Fibroblast of lung (primary cell): ENCODE measurements around the gene MSGN1. TPM values are rescaled to one million over a fixed set of nuclear protein-coding genes. Genes with fewer than 3 reads are reported as not detected.

Experiments
- DNase-seq, 2 donors: peaks; one replicate each; pipeline versions ENCODE4 v3.0.0 to v3.0.0-alpha.2; 2010; ENCODE audit warnings: low read depth in 2 of 2
- H2AFZ ChIP-seq: 2 replicates; pipeline ENCODE4 v1.5.1; 2012; ENCODE audit warnings: low read length, control low read depth, inconsistent platforms
- H3K27ac ChIP-seq: 2 replicates; pipeline ENCODE4 v1.5.1; 2011; ENCODE audit warnings: low read length, control low read depth; ENCODE audit not compliant: insufficient read depth
- H3K27me3 ChIP-seq: 2 replicates; pipeline ENCODE4 v1.5.1; 2011; ENCODE audit warnings: mild to moderate bottlenecking, low read length; ENCODE audit not compliant: control insufficient read depth, insufficient read depth
- H3K36me3 ChIP-seq: 2 replicates; pipeline ENCODE4 v1.5.1; 2011; ENCODE audit warnings: low read length; ENCODE audit not compliant: control insufficient read depth, insufficient read depth
- H3K4me1 ChIP-seq: 2 replicates; pipeline ENCODE4 v1.5.1; 2011; ENCODE audit warnings: low read length; ENCODE audit not compliant: control insufficient read depth, insufficient read depth; ENCODE audit errors: extremely low read depth
- H3K4me2 ChIP-seq: 2 replicates; pipeline ENCODE4 v1.5.1; 2011; ENCODE audit warnings: low read length, control low read depth; ENCODE audit not compliant: insufficient read depth; ENCODE audit errors: extremely low read depth
- H3K4me3 ChIP-seq, 4 experiments: fragments of 200-600 bp in 1 of 4; sonication (generic) in 1 of 4; replicated peaks in 1 of 4; 2 replicates each; pipeline ENCODE4 v1.5.1; 2011 to 2016; ENCODE audit warnings: low read length in 4 of 4, low read depth in 3 of 4, mild to moderate bottlenecking in 3 of 4, control low read depth in 2 of 4, inconsistent platforms in 1 of 4, mixed read lengths in 1 of 4; ENCODE audit not compliant: insufficient read depth in 1 of 4; ENCODE audit errors: control extremely low read depth in 1 of 4
- H3K79me2 ChIP-seq: 2 replicates; pipeline ENCODE4 v1.5.1; 2012; ENCODE audit warnings: mild to moderate bottlenecking, low read length, inconsistent platforms; ENCODE audit not compliant: control insufficient read depth, insufficient read depth
- H3K9ac ChIP-seq: 2 replicates; pipeline ENCODE4 v1.5.1; 2011; ENCODE audit warnings: mild to moderate bottlenecking, low read length, control low read depth; ENCODE audit not compliant: insufficient read depth
- H3K9me3 ChIP-seq: 2 replicates; pipeline ENCODE4 v1.5.1; 2012; ENCODE audit warnings: low read depth, low read length; ENCODE audit not compliant: control insufficient read depth, insufficient read depth
- H4K20me1 ChIP-seq: 2 replicates; pipeline ENCODE4 v1.5.1; 2011; ENCODE audit warnings: low read length; ENCODE audit not compliant: control insufficient read depth, insufficient read depth; ENCODE audit errors: extremely low read depth
- CTCF ChIP-seq, 2 donors: IDR thresholded peaks in 1 of 2; conservative IDR thresholded peaks in 1 of 2; 1 replicate in 1 of 2; 2 replicates in 1 of 2; pipeline ENCODE4 v1.5.1; 2011 to 2012; ENCODE audit warnings: low read length in 2 of 2, control low read depth in 1 of 2, inconsistent platforms in 1 of 2, low read depth in 1 of 2, mild to moderate bottlenecking in 1 of 2
- EZH2 ChIP-seq: IDR thresholded peaks from 2 replicates; pipeline ENCODE4 v1.5.1; 2012; ENCODE audit warnings: low read length, control low read depth, mild to moderate bottlenecking; ENCODE audit errors: missing control alignments
- polyA plus RNA-seq, 2 donors: library from polyadenylated mRNA; depleted of rRNA in 1 of 2; stranded (reverse) in 1 of 2; unstranded in 1 of 2; fragments of >200 nt; gene quantifications; 2 replicates each; pipeline ENCODE4 v1.2.1, GENCODE V29; 2011 to 2012; ENCODE audit warnings: missing spikeins in 1 of 2
- total RNA-seq: library from RNA; depleted of rRNA; stranded (reverse); fragments of >200 nt; gene quantifications from 2 replicates; pipeline ENCODE4 v1.2.1, GENCODE V29; 2014

Gene MSGN1
- total and polyA plus RNA-seq, 2 donors (not counting 1 experiment from before 2014, with no cell fraction given): not detected

- Histone ChIP-seq H4K20me1 (no peaks in the 10 kb centered on the region), H3K9me3 (no peaks in the 10 kb centered on the region), H3K4me3 (no peak overlapping the region), H3K4me1 (peaks cover 4% of the 10 kb centered on the region), H3K27ac (no peak overlapping the region), H3K36me3 (no peaks in the 10 kb centered on the region), H3K4me2 (no peak overlapping the region), H3K27me3 (no peaks in the 10 kb centered on the region), H3K79me2 (no peaks in the 10 kb centered on the region), H3K9ac (no peak overlapping the region), H2AFZ (no peak overlapping the region)
- no peak for DNase-seq
- TF ChIP-seq EZH2 (no peak), CTCF (conservative IDR thresholded peaks at IDR 0.05 in 1 of 2, IDR thresholded peaks at IDR 0.05 in 1 of 2; ENCODE audit: low read depth in 1 of 2, low read length in 2 of 2) (no peak)
Observed at GRCh38 chr2:17793296-17793695, 23.0 kb upstream of the MSGN1 start.

GRCh38 chr2:17793803-17794354, 22.4 kb upstream of the MSGN1 start:
- H3K9ac ChIP-seq: no peak overlapping the region

GRCh38 chr2:17795309-17795708, 21.0 kb upstream of the MSGN1 start:
- H3K27ac ChIP-seq: no peak overlapping the region
- no peaks in the 10 kb centered on the region for H3K79me2 ChIP-seq
- H3K4me3 ChIP-seq: no peak overlapping the region
- H3K36me3 ChIP-seq: no peaks in the 10 kb centered on the region
- H3K9me3 ChIP-seq: no peaks in the 10 kb centered on the region
- peaks cover 2% of the 10 kb centered on the region for H3K27me3 ChIP-seq
- no peak for TF ChIP-seq CTCF (conservative IDR thresholded peaks at IDR 0.05 in 1 of 2, IDR thresholded peaks at IDR 0.05 in 1 of 2; ENCODE audit: low read depth in 1 of 2, low read length in 2 of 2)
- TF ChIP-seq EZH2: no peak
- peaks cover 4% of the 10 kb centered on the region for H3K4me1 ChIP-seq
- no peaks in the 10 kb centered on the region for H4K20me1 ChIP-seq
- H3K9ac ChIP-seq: no peak overlapping the region
- no peak overlapping the region for H2AFZ ChIP-seq
- no peak for DNase-seq
- H3K4me2 ChIP-seq: no peak overlapping the region

More at GRCh38 chr2:17793803-17794354, 22.4 kb upstream of the MSGN1 start:
- Histone ChIP-seq H3K27ac (no peak overlapping the region), H4K20me1 (no peaks in the 10 kb centered on the region), H3K9me3 (no peaks in the 10 kb centered on the region), H3K27me3 (no peaks in the 10 kb centered on the region), H3K36me3 (no peaks in the 10 kb centered on the region), H3K79me2 (no peaks in the 10 kb centered on the region), H3K4me1 (peaks cover 4% of the 10 kb centered on the region), H2AFZ (no peak overlapping the region), H3K4me2 (no peak overlapping the region), H3K4me3 (no peak overlapping the region)
- DNase-seq: peak; percentile 27 to 40
- TF ChIP-seq EZH2 (no peak), CTCF (conservative IDR thresholded peaks at IDR 0.05 in 1 of 2, IDR thresholded peaks at IDR 0.05 in 1 of 2; ENCODE audit: low read depth in 1 of 2, low read length in 2 of 2) (no peak)
